GM12878 (cell line): ENCODE results near the gene KPNA5. TPM values are rescaled to one million over a fixed set of nuclear protein-coding genes. Genes with fewer than 3 reads are reported as not detected.

Experiments
- ATAC-seq: fragments of 200-7000 bp; cut with Tn5 transposase; 3 replicates; pipeline ENCODE4 v1.9.1; 2020; ENCODE audit warnings: mild to moderate bottlenecking, moderate library complexity
- BruUV-seq: library from RNA; stranded (reverse); fragments of 400-500 nt; replicated peaks from 2 replicates; lab custom pipeline; 2021; lab: Mats Ljungman, UMichigan
- CTCF ChIA-PET: fragments of 300-600 bp; sonication (Branson Sonifier 250); formaldehyde crosslinking; extraction: SDS; loops from one replicate; lab custom pipeline; 2021; ENCODE audit warnings: inconsistent platforms; lab: Yijun Ruan, JAX
- POLR2A ChIA-PET: fragments of 350-600 bp; formaldehyde crosslinking; extraction: SDS; loops from one replicate; lab custom pipeline; 2021; ENCODE audit warnings: inconsistent platforms; lab: Charles Lee
- RAD21 ChIA-PET: fragments of 300-600 bp; sonication (Branson Sonifier 250); formaldehyde crosslinking; loops from one replicate; lab custom pipeline; 2023; ENCODE audit warnings: antibody characterized with exemption; ENCODE audit not compliant: unreplicated experiment; lab: Charles Lee
- SMC1A ChIA-PET: fragments of 300-600 bp; sonication (Branson Sonifier 250); formaldehyde crosslinking; loops from one replicate; lab custom pipeline; 2023; ENCODE audit not compliant: unreplicated experiment, uncharacterized antibody; lab: Charles Lee
- DNase-seq: peaks from one replicate; pipeline ENCODE4 v3.0.0-alpha.2; 2011; ENCODE audit warnings: low read depth, low spot score
- FAIRE-seq: peaks from 3 replicates; lab custom pipeline; 2011; peaks lifted over from hg19 to GRCh38; lab: Jason Lieb, UNC
- H2AFZ ChIP-seq: 2 replicates; pipeline ENCODE4 v1.6.0; 2011; ENCODE audit warnings: low read depth, low read length, control low read depth; ENCODE audit not compliant: control insufficient read depth
- H3K27ac ChIP-seq: 2 replicates; pipeline ENCODE4 v1.5.1; 2011; ENCODE audit warnings: control low read depth; ENCODE audit not compliant: control insufficient read depth, insufficient read depth
- H3K27me3 ChIP-seq, 2 experiments: replicated peaks in 1 of 2; 2 replicates each; pipeline versions ENCODE4 v1.6.0 to v1.6.1; 2011; ENCODE audit warnings: low read length in 1 of 2; ENCODE audit not compliant: control insufficient read depth in 2 of 2, insufficient read depth in 2 of 2
- H3K36me3 ChIP-seq, 2 experiments: 2 replicates each; pipeline ENCODE4 v1.5.1; 2011; ENCODE audit warnings: low read length in 1 of 2; ENCODE audit not compliant: control insufficient read depth in 2 of 2, insufficient read depth in 2 of 2
- H3K4me1 ChIP-seq: 2 replicates; pipeline ENCODE4 v1.6.1; 2011; ENCODE audit warnings: mild to moderate bottlenecking, low read length, moderate library complexity, mixed read lengths; ENCODE audit not compliant: control insufficient read depth, insufficient read depth
- H3K4me2 ChIP-seq: 2 replicates; pipeline ENCODE4 v1.6.0; 2011; ENCODE audit warnings: control low read depth; ENCODE audit not compliant: control insufficient read depth, insufficient read depth
- H3K4me3 ChIP-seq: fragments of 200-600 bp; sonication (generic); 2 replicates; pipeline ENCODE4 v1.5.1; 2016
- H3K79me2 ChIP-seq: 2 replicates; pipeline ENCODE4 v1.6.0; 2011; ENCODE audit warnings: low read length; ENCODE audit not compliant: control insufficient read depth, insufficient read depth
- H3K9ac ChIP-seq: 2 replicates; pipeline ENCODE4 v1.8.0; 2011; ENCODE audit warnings: low read length, control low read depth, mixed read lengths; ENCODE audit not compliant: control insufficient read depth, insufficient read depth
- H3K9me3 ChIP-seq: replicated peaks from 3 replicates; pipeline ENCODE4 v1.5.1; 2011; ENCODE audit warnings: mild to moderate bottlenecking, low read length; ENCODE audit not compliant: control insufficient read depth, insufficient read depth
- H4K20me1 ChIP-seq: 2 replicates; pipeline ENCODE4 v1.6.0; 2011; ENCODE audit not compliant: control insufficient read depth, insufficient read depth
- BRCA1 ChIP-seq: IDR thresholded peaks from 2 replicates; pipeline ENCODE4 v1.6.1; 2011; ENCODE audit warnings: low read depth, low read length, improper control_type of control experiment
- GABPA ChIP-seq: IDR thresholded peaks from 2 replicates; pipeline ENCODE4 v1.6.1; 2014; ENCODE audit warnings: antibody characterized with exemption, low read depth, mild to moderate bottlenecking, inconsistent platforms
- KLF5 ChIP-seq: fragments of 450-650 bp; IDR thresholded peaks from 2 replicates; pipeline ENCODE4 v1.6.1; 2014; ENCODE audit warnings: mild to moderate bottlenecking; ENCODE audit not compliant: partially characterized antibody
- NFYB ChIP-seq: IDR thresholded peaks from 2 replicates; pipeline ENCODE4 v1.6.1; 2011; ENCODE audit warnings: low read depth, mild to moderate bottlenecking, low read length, improper control_type of control experiment, moderate library complexity; ENCODE audit not compliant: insufficient read depth
- RBBP5 ChIP-seq: fragments of 200-600 bp; sonication (generic); conservative IDR thresholded peaks from 2 replicates; pipeline ENCODE4 v1.6.1; 2016
- SRF ChIP-seq, 2 experiments: IDR thresholded peaks; 2 replicates each; pipeline ENCODE4 v1.6.1; 2011; ENCODE audit warnings: low read depth in 2 of 2, low read length in 2 of 2, mild to moderate bottlenecking in 1 of 2, moderate library complexity in 1 of 2
- SUPT20H ChIP-seq: IDR thresholded peaks from 2 replicates; pipeline ENCODE4 v1.6.1; 2011; ENCODE audit warnings: low read depth, mild to moderate bottlenecking, low read length, moderate library complexity, borderline replicate concordance; ENCODE audit not compliant: control insufficient read depth
- TBL1XR1 ChIP-seq: IDR thresholded peaks from 2 replicates; pipeline ENCODE4 v1.6.1; 2012; ENCODE audit warnings: low read depth, low read length, improper control_type of control experiment
- YBX1 ChIP-seq: fragments of 450-650 bp; IDR thresholded peaks from 2 replicates; pipeline ENCODE4 v1.6.1; 2016; ENCODE audit warnings: antibody characterized with exemption
- ZNF384 ChIP-seq: IDR thresholded peaks from 2 replicates; pipeline ENCODE4 v1.6.1; 2012; ENCODE audit warnings: low read depth, mild to moderate bottlenecking, low read length, improper control_type of control experiment, borderline replicate concordance
- WGBS: methylation state at CpG from one replicate; pipeline ENCODE4 v1.1.6; 2016; ENCODE audit warnings: low lambda C conversion rate; ENCODE audit not compliant: insufficient replicate concordance, insufficient coverage; ENCODE audit errors: missing lambda C conversion rate; 5-methylcytosine and 5-hydroxymethylcytosine counted together
- in situ Hi-C: fragments of 300-500 bp; cut with MboI; formaldehyde crosslinking; loops from 9 replicates; pipeline ENCODE4 v1.14.3; 2018; ENCODE audit warnings: mixed read lengths
- intact Hi-C: fragments of 100-400 bp; cut with micrococcal nuclease; formaldehyde crosslinking; loops from one replicate; pipeline ENCODE4 v1.14.2; 2022; ENCODE audit not compliant: unreplicated experiment
- polyA plus RNA-seq, 11 experiments: library from polyadenylated mRNA; depleted of rRNA in 4 of 11; unstranded in 6 of 11; stranded (reverse) in 5 of 11; fragments of >200 nt; fragmentation: Nextera tagmentation in 4 of 11; fragmentation: Illumina TruSeq in 1 of 11; extraction: Ambion mirVana in 4 of 11; extraction: Trizol in 1 of 11; gene quantifications; 1 replicate in 1 of 11; 2 replicates in 10 of 11; pipeline versions ENCODE4 v1.2.1 to v1.2.3, GENCODE V29; 2011 to 2016; ENCODE audit warnings: inconsistent platforms in 2 of 11, missing spikeins in 2 of 11, low read depth in 1 of 11
- total RNA-seq, 4 experiments: library from RNA; depleted of rRNA in 3 of 4; stranded (reverse); fragments of >200 nt in 3 of 4; fragmentation: Illumina TruSeq in 1 of 4; extraction: Trizol in 1 of 4; gene quantifications; 2 replicates each; pipeline versions ENCODE4 v1.2.1 to v1.2.3, GENCODE V29; 2013 to 2021

Gene KPNA5
- total and polyA plus RNA-seq, 10 of the 15 experiments (the other 5 are each of a cell fraction or from before 2014, with no cell fraction given): 1.9 to 7.6 (median 4.5) TPM

- no peaks in the 10 kb centered on the region for H3K4me1 ChIP-seq
- H2AFZ ChIP-seq: no peak overlapping the region
- DNase-seq (no peak), ATAC-seq (no peak), FAIRE-seq (no peak)
- in situ Hi-C loops: no loop called here
- no peak overlapping the region for H3K4me2 ChIP-seq
- H3K27me3 ChIP-seq: no peaks in the 10 kb centered on the region
- no peak overlapping the region for H3K4me3 ChIP-seq
- ChIA-PET POLR2A (no interaction called here), CTCF (interaction anchor here (0.7 to 3.1 kb wide), 10 partner anchors 8 to 381 kb away, joined by 3 to 11 read pairs (median 4); no protein-coding TSS in a partner anchor), RAD21 (interaction anchor here (0.6 kb wide), 1 partner anchor 18 kb away, joined by 3 read pairs; no protein-coding TSS in a partner anchor), SMC1A (interaction anchor here (2.1 kb wide), 1 partner anchor 19 kb away, joined by 8 read pairs; no protein-coding TSS in a partner anchor)
- H3K79me2 ChIP-seq: no peaks in the 10 kb centered on the region
- peaks cover 0 to 8% of the 10 kb centered on the region in 2 experiments; a peak in 3 of 4 replicates for H3K36me3 ChIP-seq
- no peaks in the 10 kb centered on the region for H3K9me3 ChIP-seq
- no peak overlapping the region for H3K27ac ChIP-seq
- H3K9ac ChIP-seq: no peak overlapping the region
- intact Hi-C loops: no loop called here
- BruUV-seq: no TSS peak
- TF ChIP-seq TBL1XR1 (no peak), KLF5 (no peak), ZNF384 (no peak), GABPA (no peak), SUPT20H (no peak), YBX1 (no peak), BRCA1 (no peak), RBBP5 (no peak), NFYB (no peak), SRF (IDR thresholded peaks at IDR 0.05; ENCODE audit: low read depth in 2 of 2, low read length in 2 of 2) (no peak)
- 57% methylated on average over 5 of the region's 5 CpGs for WGBS
- no peaks in the 10 kb centered on the region for H4K20me1 ChIP-seq
Observed at GRCh38 chr6:116648156-116648555, 32.9 kb upstream of the KPNA5 start.
